Fibroblast of skin of right biceps (primary cell): ENCODE data around the gene OSBPL3.
A peak's percentile ranks its signal among the peaks of the same experiment; 100 is the strongest.

Source experiments
- DNase-seq: peaks from one replicate; pipeline ENCODE4 v3.0.0-alpha.2; 2013

The OSBPL3 gene

DNA sequence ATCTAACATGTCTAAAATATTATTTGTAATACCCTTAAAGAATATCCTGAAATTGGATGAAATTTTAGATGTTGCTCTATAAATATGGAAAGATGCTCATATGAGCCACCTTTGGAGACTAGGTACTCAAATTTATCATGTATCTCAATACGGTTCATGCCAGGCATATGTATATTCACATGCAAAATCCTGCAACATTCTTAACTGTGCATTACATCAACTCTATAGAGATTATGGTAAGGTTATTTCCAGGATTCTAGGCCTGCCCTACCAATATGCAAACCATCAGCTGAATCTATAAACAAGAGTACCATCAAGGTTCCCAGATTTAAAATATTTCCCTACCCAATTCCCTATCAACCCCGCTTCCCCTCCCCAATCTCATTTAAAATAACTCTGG is 27.5 kb downstream of the OSBPL3 start:
- DNase-seq, result no peak

DNA sequence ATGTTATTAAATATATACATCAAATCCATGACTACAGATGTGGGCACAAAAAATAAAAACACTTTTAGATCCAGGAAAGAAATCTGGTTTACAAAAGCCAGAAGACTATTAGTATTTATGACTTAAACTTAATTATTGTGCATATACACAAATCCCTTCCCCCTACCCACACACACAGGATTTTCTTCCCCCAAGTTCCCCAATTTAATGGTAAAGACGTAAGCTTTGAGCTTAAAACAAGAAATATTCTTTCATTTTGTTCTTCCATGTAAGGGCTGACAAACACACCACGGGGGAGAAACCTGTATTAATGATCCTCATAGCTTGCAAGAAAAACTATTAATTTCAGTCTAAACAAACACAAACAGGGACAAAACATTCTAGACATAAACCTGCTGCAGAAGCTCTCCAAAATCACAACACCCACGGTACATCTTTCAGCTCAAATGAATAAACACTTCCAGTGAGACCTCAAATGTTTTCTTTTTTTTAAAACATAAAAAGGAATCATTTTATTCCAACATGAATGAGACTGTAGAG is 28.5 kb downstream of the OSBPL3 start:
- no peak for DNase-seq

DNA sequence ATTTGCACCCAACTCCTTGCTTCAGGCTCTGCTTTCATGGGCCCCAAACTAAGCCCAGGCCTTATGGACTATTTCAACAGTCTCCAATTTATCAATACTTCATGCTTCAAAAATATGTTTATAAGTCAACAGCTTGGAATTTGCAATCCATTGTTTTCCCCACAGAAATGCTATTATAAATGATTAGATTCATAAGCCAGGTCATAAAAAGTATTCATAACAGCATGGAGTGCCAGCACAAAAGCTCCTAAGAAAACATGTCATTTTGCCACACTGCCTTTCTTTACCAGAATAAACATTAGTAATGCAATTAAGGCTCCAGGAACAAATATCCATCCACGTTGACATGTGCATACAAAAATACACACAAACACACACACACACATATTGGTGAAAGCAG is 30.1 kb downstream of the OSBPL3 start:
- no peak for DNase-seq

DNA sequence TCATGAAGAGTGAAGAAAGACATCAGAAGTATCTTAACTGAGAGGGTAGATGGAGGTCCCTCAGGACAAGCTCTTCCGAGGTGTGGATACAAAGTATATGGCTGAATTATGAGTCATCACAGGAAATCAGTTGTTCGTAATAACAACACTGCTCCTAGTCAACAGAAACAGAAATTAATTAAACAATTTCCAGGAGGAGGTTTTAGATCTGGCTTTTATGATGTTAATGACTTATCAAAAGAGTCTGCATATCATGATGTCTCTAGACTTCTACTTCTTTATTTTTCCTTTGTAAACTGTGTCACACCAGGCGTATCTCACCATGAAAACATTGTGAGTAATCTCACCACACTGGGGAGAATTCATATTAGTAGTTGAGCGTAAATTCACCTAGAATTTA is 31.2 kb downstream of the OSBPL3 start:
- DNase-seq, result peak; percentile 14

DNA sequence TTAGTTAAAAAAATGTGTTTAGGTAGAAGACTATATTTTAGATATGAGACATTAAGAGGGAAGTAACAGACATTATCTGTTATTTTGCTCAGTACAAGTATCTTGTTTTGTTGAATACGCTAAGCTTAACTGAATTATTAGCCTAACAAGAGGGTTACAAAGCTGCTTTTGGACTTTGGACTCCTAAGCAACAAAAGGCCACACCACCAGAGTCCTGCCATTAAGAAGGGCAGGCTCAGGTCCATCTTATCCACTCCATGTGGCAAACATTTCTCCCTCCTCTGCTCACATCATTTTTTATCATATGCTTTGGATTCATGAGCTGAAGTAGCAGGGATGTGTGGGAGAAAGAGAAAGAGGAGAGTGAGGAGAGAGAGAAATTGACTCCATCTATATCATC is 33.5 kb downstream of the OSBPL3 start:
- DNase-seq, result no peak

DNA sequence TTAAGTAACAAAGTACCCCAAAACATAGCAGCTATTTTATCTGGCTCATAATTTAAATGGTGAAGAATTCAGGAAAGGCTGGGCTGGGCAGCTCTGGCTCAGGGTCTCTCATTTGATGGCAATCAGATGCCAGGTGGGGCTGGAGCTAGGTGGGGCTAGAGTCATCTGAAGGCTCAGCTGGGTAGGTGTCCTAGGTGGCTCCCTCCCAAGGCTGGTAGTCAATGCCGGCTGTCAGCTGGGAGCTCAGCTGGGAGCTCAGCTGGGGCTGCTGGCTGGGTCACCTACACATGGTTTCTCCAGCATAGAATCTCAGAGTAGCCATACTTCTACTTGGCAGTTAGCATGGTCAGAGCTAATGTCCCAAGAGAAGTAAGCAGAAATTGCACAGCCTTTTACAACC is 34.1 kb downstream of the OSBPL3 start:
- no peak for DNase-seq

DNA sequence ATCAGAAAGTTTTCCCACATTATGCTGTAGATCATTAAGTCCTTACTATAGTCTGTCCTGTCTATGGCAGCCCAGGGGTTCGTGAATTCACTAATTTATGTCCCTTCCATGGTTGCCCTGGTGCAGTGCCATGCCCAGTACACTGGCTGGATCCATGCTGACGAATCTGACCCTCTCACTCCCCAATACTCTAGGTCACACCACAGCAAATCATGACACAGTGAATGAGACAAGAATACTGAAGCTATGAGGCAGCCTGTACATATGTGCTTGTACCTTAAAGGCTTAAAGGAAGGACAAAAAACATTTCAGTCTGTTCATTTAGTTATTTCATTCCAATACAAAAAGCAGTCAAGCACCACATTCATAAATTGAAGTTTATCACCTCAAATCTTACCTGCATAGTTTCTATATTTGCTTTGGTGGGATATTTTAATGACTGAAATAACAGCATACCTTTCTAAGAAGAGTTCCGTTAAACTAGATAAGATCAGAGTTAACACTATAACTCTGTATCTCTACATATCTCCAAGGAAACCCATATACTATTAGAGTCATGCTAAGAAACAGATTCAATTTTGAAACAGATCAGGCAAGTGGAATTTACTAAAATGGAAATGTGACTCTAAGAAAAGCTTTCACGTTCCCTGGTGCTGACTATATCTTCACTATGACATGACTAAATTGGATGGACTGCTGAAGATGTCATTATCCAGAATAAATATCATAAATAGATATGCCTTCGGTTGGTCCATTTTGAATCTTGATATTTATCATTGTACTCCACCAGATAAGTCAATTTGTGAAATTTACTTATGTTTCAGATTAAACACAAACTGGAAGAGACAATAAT is 36.7 kb downstream of the OSBPL3 start:
- no peak for DNase-seq

DNA sequence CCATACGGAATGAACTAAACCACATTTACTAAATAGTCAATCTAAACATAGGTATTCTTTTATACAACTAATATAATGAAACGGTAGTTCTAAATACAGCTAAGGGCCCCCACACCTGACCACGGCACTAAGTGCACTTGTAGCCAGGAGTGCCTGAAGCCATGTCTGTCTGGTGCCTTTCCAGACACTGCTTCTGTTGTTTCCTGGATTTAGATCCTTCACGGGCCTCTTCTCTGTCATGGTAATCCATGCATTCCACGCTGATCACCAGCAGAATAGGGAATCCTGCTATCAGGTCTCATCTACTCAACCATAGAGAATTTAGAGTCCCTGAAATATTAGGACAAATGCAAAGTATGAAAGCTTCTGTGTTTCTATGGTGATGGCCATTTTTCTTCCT is 37.8 kb downstream of the OSBPL3 start:
- DNase-seq, result no peak

DNA sequence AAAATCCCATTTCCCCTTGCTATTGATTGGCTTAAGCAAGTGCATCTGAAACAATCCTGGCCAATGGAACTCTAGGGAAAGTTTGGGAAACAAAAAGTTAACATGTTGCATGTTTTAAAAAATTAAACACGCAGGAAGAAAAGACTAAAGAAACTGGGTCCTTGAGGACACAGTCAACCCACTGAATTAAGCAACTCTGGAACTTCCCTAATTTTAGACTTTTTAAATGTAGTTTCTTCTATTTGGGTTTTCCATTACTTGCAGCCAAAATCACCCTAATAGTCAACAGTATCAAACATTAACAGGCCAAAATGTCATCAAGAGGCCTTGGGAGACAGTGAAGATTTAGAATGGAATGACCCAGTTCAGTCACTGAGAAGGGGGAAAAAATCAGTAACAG is 40.6 kb downstream of the OSBPL3 start:
- DNase-seq, result no peak

DNA sequence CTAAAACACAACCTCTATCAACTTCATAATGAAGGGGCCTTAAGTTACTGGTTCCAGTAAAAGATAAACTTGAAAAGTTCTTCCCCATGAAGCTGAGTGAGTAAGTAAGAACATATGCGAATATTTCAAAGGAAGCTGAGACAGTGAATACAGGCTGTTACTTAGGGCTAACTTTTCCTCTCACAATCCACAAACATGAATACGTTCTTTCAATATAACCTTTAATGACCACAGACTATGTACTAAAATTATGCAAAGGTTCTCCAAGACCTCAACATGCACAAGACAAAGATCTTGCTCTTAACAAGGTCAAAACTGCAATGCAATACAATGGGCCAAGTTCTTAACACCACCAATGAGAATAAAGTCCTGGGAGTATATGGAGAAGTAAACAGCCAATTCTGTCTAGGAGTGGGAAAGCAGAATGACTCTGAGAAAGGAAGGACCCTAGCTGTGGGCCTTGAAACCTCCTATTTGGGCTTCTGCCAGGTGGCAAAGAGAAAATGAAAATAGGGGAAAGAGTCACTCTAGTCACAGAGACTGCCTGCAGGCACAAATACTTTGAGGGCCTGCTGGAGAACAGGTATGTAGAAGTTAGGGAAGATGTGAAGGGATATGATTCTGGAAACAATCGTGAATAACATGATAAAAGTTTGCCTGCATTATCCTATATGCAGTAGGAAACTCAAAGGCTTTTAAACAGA is 43.7 kb downstream of the OSBPL3 start:
- DNase-seq, result peak; percentile 34

DNA sequence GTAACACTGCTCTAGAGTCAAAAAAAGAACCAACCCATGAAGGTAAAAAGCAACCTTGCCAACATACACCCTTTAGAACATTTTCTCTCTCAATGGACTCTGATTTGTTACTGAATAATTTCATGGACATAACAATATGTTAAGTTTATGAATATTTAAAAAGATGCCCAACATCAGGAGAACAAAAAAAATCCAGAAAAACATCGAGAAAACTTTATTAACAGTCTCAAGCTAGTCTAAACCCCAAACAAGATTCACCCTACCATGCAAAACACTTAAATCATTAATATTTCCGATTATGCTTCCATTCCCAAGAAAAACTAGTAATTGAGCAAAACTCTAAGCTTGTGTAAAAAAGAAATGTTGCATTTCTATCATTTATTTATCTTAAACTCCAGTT is 46.7 kb downstream of the OSBPL3 start:
- DNase-seq, result no peak

DNA sequence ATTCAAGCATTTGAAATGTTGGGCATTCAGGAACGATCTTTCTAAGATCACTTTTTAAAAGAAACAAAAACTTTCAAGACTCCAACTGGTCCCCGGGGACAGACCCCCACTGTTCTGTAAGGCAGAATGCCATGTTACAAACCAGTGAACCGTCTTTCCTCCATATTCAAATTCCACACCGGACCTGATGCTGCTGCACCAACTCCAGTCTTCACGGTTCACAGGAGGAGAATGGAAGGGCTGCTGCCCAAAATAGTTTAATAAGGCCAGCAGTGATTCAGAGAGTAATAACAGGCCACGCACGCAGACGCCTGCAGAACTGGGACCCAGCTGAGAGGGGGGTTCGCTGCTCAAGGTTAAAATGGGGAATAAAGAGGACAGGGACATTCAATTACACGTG is 47.2 kb downstream of the OSBPL3 start:
- no peak for DNase-seq

DNA sequence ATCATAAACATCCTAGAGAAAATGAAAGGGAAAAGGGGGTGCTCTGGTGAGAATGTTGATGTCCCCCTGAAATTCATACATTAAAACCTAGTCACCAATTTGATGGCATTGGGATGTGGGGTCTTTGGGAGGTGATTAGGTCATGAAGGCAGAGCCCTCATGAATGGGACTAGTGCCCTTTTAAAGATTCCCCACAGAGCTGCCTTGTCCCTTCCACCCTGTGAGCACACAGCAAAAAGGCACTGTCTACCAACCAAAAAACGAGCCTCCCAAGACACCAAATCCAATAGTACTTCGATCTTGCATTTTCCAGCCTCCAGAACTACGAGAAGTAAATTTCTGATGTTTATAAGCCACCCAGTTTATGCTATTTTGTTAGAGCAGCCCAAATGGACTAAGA is 47.6 kb downstream of the OSBPL3 start:
- DNase-seq, result no peak

DNA sequence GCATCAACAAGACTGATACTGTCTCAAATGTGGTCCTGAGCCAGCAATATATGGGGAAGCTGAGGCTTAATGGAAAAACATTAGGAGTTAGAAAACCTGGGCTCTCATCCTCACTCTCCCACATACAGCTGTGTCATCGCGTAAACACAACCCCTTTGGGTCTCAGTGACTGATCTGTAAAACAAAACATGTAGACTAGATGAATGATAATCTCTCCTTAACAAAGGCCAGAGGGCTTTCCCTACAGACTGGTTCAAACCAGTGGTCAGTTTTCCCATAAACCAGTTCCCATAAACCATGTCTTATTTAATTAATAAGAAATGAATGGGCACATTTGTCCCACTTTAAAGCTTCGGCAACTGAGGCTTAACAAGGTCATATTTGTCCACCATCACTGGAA is 48.1 kb downstream of the OSBPL3 start:
- no peak for DNase-seq

DNA sequence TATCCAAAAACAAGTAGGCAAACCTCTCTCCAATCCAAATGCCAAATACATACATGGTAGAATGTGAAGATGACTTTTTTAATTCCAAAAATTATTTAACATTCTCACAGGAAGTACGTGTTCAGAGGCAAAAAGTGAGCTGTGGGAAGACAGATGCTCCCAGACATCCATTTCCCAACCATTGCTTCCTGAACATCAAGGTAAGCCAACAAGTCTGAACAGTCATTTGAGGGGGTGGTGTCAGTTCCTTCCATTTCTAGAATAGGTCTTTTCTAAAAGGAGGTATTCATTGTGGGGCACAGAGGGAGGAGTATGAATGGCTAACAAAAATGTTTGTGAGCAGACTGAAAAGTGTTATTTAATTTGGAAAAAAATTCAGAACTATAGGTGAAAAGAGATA is 49.1 kb downstream of the OSBPL3 start:
- DNase-seq, result no peak

DNA sequence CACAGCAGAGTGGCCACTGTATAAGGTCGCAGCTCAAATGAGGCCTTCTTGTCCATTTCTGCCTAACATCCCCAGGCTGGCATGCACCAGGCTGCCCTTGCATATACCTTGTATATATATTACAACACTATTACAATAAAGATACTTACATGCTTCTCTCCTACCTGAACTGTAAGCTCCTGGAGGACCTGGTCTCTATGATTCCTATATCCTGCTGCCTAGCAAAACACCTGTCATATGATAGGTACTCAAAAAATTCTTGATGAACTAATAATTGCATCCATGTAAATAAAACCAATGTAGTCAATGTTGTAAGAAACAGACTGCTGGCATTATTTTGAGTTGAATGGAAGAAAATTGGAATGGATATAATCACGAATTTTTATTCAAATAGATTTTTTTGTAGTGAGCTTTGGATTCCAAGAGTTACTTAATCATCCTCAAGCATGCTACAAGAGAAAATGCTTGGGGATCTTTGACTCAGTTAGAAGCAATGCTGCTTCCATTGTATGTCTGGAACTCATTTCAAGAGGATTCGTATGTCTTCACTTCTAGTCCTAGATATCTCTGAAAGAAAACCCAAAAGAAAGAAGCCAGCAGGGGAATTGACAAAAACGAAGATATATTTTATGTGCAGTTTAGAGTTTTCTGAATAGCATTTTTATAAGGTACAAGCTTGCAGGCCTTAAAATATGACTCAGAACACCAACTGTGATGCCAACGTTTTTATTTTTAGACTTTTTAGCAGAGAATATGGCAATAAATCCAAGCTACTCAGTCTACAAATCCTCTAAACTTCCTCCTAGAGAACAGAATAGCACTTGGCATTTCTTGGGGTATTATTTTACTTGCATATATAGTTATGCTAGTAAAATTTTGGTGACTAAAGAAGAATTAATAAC is 53.1 kb downstream of the OSBPL3 start:
- peak; percentile 81 for DNase-seq

DNA sequence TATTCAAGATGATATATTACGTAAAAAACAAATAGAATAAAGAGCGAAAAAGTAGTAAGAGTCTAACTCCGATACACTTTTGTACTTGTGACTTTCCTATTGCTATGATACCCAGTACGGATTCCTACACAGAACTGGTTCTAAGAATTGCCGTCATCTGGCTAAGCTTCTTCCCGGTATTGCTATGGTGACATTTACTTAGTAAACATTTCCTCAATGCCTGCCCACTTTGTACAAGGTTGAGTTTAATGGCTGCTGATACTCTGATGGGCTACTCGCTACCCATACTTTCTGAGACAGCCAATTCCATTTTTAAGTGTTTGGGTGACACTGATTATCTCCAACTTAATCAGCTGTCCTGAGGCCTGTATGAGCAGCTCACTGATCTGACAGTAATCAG is 55.6 kb downstream of the OSBPL3 start:
- DNase-seq, result no peak

DNA sequence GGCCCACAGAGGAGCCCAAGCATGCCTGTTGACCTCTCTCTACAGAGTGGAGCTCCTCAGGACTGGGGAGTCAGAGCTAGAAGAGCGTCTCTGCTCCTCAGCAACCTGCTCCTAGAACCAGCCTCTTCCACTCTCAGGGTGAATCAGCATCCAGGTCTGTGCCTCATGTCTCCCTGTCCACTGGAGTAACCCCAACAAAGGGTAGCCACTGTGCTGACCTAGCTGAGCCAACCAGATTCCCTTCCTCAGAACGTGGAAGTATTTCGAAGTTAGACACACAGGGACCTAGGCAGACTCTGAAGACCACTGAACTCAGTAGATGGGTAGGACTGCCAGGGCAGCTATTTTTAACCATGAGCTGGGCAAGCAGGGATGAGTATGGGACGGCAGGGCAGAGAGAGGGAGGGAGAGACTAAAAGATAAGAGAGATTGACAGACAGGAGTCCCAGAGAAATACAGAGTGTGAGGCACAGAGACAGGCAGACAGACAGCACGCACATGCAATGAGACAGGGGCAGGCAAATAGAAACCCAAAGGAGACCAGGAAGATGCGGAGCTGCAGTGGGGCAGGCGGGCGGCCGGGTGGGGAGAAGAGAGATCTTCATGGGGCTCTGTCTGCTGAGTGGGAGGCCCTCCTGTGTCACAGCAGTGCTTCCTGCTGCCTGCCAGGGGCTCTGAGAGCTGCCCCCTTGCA is 56.7 kb downstream of the OSBPL3 start:
- no peak for DNase-seq

DNA sequence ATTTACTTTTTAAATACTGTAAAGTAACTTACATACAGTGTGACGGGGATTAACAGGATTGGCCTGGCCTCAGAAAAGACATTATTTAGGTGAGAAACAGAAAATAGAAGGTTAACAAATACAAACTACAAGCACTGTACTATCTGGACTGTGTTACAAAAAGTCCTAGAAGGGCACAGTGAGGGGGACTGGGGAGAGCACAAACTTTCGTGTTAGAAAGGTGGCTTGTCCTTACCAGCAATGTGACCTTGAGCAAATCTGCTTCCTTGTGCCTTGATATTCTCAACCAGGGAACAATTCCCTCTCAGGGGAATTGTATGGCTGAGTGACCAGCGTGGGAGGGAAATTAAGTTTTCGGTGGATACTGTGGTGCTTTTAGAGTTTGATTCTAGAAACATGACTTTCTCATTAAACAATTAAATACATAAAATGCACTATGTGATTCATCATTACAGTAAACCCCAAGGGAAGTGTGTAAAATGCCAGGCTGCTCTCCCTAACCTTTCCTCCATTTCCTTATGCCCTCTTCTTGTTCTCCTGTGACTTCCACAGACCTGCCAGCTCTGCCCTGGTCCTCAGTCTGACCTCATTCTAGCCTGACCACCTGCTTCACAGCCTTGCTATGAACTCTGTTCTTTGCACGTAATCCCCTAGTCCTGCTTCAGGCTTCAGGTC is 57.7 kb downstream of the OSBPL3 start:
- peak; percentile 62 for DNase-seq

DNA sequence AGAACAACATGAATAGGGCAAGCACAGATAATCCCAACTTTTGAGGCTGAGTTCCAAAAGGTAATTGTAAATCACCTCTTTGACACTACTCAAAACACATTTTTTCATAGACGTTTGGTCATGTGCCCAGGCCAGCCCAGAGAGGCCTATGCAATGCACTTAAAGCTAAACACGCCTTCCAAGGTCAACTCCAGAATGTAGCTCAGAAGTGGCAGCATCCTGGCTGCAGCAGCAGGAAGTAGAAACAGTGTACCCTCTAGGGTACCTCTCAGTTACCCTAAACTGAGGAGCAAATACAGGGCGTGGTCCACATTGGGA is 58.7 kb downstream of the OSBPL3 start:
- no peak for DNase-seq

DNA sequence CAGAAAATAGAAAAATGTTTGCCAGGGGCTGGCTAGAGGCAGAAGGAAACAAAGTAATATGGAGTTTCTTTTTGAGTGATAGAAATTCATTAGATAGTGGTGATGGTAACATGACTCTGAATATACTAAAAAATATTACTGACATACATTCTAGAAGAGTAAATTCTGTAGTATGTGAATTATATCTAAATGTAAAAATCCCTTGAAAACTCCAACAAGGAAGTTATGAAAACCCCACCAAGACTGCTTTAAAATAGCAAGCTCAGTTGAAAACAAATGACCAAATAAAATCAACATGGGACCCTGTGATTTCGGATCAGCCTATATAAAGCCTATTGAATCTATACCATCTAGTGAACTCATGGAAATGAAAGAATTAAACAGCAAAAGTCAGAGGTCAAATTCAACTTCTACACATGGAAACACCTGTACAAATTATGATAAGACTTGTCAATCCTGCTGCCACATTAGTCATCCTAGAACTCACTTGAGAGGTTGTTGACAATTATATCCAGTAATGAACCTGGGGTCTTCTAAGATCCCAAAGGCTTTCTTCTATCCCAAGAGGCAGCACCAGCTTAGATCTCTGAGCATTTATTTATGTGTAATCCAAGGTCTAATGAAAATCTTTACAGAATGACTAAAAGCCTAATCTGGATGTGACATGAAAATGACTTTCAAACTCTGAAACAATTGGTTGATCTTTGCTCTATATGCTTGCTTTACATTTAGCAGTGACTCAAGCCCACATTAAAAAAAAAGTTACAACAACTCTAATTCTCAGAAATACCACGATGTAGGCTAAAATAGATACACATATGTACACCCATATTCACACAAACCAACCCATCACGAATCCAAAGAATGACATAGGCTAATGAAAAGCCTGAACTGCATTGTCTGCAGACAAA is 59.3 kb downstream of the OSBPL3 start:
- peak; percentile 52 for DNase-seq
